ENCODE results near the gene INTS1. TPM values are rescaled to one million over a fixed set of nuclear protein-coding genes. Genes with fewer than 3 reads are reported as not detected.

Gene INTS1
- total and polyA plus RNA-seq, 10 of the 15 experiments (the other 5 are each of a cell fraction or from before 2014, with no cell fraction given), result 0.52 to 89.0 (median 15.1) TPM

DNA sequence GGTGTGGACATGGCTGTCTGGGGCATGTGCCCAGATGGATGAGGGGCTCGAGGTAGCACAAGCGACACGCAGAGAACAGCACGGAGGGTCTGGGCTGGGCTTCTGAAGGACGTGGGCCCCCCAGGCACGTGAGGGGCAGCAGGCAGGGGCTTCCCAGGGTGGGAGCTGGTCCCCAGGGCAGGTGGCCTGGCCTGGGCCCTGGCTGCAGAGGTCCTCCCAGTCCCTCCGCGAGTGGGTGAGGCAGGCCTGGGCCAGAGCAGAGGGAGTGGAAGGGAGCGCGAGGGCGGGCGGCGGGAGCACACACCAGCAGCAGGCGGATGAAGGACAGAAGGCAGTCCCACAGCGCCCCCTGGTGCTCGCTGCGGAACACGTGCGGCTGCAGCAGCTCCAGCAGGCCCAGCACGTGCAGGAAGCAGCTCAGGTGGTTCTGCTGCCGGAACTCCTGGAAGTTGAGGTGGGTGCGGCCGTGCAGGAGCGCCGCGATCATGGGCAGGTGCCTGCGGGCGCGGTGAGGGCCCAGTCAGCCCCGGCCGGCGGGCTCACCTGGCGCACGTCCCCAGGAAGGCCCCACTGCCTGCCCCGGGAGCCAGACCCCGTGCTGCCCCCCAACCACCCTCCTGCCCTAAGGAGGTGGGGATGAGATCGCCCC is 30.2 kb downstream of the INTS1 start (continued):
- TF ChIP-seq POLR2AphosphoS2 (IDR thresholded peaks at IDR 0.05; ENCODE audit: low read depth, low read length), result no peak
- TF ChIP-seq MTA2 (IDR thresholded peaks at IDR 0.05; ENCODE audit: low read depth), result no peak
- no peak for TF ChIP-seq WRNIP1 (IDR thresholded peaks at IDR 0.05; ENCODE audit: borderline replicate concordance, low read depth, low read length)
- TF ChIP-seq KDM1A (IDR thresholded peaks at IDR 0.05; ENCODE audit: borderline replicate concordance), result no peak
- no peak for TF ChIP-seq EZH2 (IDR thresholded peaks at IDR 0.05; ENCODE audit: borderline replicate concordance, control insufficient read depth, low read depth, low read length)
- TF ChIP-seq LARP7 (IDR thresholded peaks at IDR 0.05), result peak; percentile 62; the same call in 1 of the 2 replicates
- TF ChIP-seq NRF1 (conservative IDR thresholded peaks at IDR 0.05; ENCODE audit: low read depth, low read length), result no peak
- TF ChIP-seq RUNX3 (IDR thresholded peaks at IDR 0.05; ENCODE audit: low read length), result no peak
- no peak for TF ChIP-seq RFX5 (IDR thresholded peaks at IDR 0.05; ENCODE audit: low read depth, low read length)
- TF ChIP-seq HDAC2 (IDR thresholded peaks at IDR 0.05), result no peak
- TF ChIP-seq TCF7 (IDR thresholded peaks at IDR 0.05; ENCODE audit: borderline replicate concordance), result no peak
- no peak for TF ChIP-seq ZNF274 (IDR thresholded peaks at IDR 0.05; ENCODE audit: insufficient read depth, insufficient read length)
- TF ChIP-seq, protein P1, sequence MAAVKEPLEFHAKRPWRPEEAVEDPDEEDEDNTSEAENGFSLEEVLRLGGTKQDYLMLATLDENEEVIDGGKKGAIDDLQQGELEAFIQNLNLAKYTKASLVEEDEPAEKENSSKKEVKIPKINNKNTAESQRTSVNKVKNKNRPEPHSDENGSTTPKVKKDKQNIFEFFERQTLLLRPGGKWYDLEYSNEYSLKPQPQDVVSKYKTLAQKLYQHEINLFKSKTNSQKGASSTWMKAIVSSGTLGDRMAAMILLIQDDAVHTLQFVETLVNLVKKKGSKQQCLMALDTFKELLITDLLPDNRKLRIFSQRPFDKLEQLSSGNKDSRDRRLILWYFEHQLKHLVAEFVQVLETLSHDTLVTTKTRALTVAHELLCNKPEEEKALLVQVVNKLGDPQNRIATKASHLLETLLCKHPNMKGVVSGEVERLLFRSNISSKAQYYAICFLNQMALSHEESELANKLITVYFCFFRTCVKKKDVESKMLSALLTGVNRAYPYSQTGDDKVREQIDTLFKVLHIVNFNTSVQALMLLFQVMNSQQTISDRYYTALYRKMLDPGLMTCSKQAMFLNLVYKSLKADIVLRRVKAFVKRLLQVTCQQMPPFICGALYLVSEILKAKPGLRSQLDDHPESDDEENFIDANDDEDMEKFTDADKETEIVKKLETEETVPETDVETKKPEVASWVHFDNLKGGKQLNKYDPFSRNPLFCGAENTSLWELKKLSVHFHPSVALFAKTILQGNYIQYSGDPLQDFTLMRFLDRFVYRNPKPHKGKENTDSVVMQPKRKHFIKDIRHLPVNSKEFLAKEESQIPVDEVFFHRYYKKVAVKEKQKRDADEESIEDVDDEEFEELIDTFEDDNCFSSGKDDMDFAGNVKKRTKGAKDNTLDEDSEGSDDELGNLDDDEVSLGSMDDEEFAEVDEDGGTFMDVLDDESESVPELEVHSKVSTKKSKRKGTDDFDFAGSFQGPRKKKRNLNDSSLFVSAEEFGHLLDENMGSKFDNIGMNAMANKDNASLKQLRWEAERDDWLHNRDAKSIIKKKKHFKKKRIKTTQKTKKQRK (IDR thresholded peaks at IDR 0.05; ENCODE audit: low read depth, low read length), result no peak
- no peak for TF ChIP-seq FOS (IDR thresholded peaks at IDR 0.05; ENCODE audit: borderline replicate concordance, extremely low read depth, insufficient read length)
- TF ChIP-seq RBBP5 (conservative IDR thresholded peaks at IDR 0.05), result no peak
- TF ChIP-seq RB1 (IDR thresholded peaks at IDR 0.05; ENCODE audit: borderline replicate concordance), result peak; percentile 48; the same call in 1 of the 2 replicates
- TF ChIP-seq SIN3A (IDR thresholded peaks at IDR 0.05; ENCODE audit: low read depth, low read length), result no peak
- no peak for TF ChIP-seq STAT3 (IDR thresholded peaks at IDR 0.05; ENCODE audit: low read depth, low read length)
- TF ChIP-seq TAF1 (IDR thresholded peaks at IDR 0.05; ENCODE audit: borderline replicate concordance, low read depth, low read length), result no peak
- TF ChIP-seq IRF4 (IDR thresholded peaks at IDR 0.05; ENCODE audit: low read depth, low read length), result no peak
- peak; percentile 84 for TF ChIP-seq MAX (IDR thresholded peaks at IDR 0.05; ENCODE audit: low read depth, low read length)

Measured in GM12878 (cell line).